ENCODE data around the gene VAV3. TPM values are rescaled to one million over a fixed set of nuclear protein-coding genes. Genes with fewer than 3 reads are reported as not detected.

VAV3 gene
- total and polyA plus RNA-seq, 9 of the 15 experiments (the other 6 are each of a cell fraction or from before 2014, with no cell fraction given), result not detected

- no peak for TF ChIP-seq RFX7 (CRISPR knock-in tag; IDR thresholded peaks at IDR 0.05)
- no peak for TF ChIP-seq SP2 (IDR thresholded peaks at IDR 0.05; ENCODE audit: extremely low read depth, low read depth, low read length, poor library complexity, severe bottlenecking)
- TF ChIP-seq ZNF830 (CRISPR knock-in tag; IDR thresholded peaks at IDR 0.05), result no peak
- TF ChIP-seq PKNOX1 (IDR thresholded peaks at IDR 0.05), result no peak
- TF ChIP-seq MXD1 (CRISPR knock-in tag; IDR thresholded peaks at IDR 0.05; ENCODE audit: borderline replicate concordance, poor library complexity, severe bottlenecking), result no peak
- no peak for TF ChIP-seq NR3C1 (CRISPR knock-in tag; IDR thresholded peaks at IDR 0.05)
- no peak for TF ChIP-seq ZBTB40 (IDR thresholded peaks at IDR 0.05)
- TF ChIP-seq ZBTB40 (CRISPR knock-in tag; IDR thresholded peaks at IDR 0.05), result no peak
Measured at GRCh38 chr1:107604825-107605224, 360.2 kb downstream of the VAV3 start (continued).
